ENCODE measurements around the gene ELAVL1.

Gene ELAVL1

GRCh38 chr19:8005534-8006256 lies at the start of gene ELAVL1:
ELAVL1 (minus strand) TSS chr19:8005641; CDS start chr19:7991815, 13,826 bp downstream.
- Histone ChIP-seq H3K4me1 (ENCODE audit: control insufficient read depth, insufficient read depth, low read length, unreplicated experiment) (peaks cover 8% of the 10 kb centered on the region), H2AFZ (ENCODE audit: low read length, unreplicated experiment) (peak within 1 kb of the TSS; percentile 93), H3K27me3 (ENCODE audit: insufficient read depth, low read length) (no peaks in the 10 kb centered on the region), H3K27ac (ENCODE audit: low read depth, low read length) (peak within 1 kb of the TSS; percentile 61), H3K4me3 (ENCODE audit: low read depth, low read length) (peak within 1 kb of the TSS; percentile 95), H3K79me2 (ENCODE audit: control insufficient read depth, insufficient read depth, low read length, unreplicated experiment) (peaks cover 44% of the 10 kb centered on the region), H3K36me3 (ENCODE audit: insufficient read depth, low read length) (no peaks in the 10 kb centered on the region)

- Histone ChIP-seq H3K27ac (ENCODE audit: low read depth, low read length) (no peak overlapping the region), H3K4me1 (ENCODE audit: control insufficient read depth, insufficient read depth, low read length, unreplicated experiment) (no peaks in the 10 kb centered on the region), H3K79me2 (ENCODE audit: control insufficient read depth, insufficient read depth, low read length, unreplicated experiment) (no peaks in the 10 kb centered on the region), H3K4me3 (ENCODE audit: low read depth, low read length) (no peak overlapping the region), H2AFZ (ENCODE audit: low read length, unreplicated experiment) (no peak overlapping the region), H3K27me3 (ENCODE audit: insufficient read depth, low read length) (no peaks in the 10 kb centered on the region), H3K36me3 (ENCODE audit: insufficient read depth, low read length) (no peaks in the 10 kb centered on the region)
These were observed 48.7 kb upstream of the ELAVL1 start for GRCh38 chr19:8054169-8054568.

- Histone ChIP-seq H3K79me2 (ENCODE audit: control insufficient read depth, insufficient read depth, low read length, unreplicated experiment) (no peaks in the 10 kb centered on the region), H3K4me1 (ENCODE audit: control insufficient read depth, insufficient read depth, low read length, unreplicated experiment) (no peaks in the 10 kb centered on the region), H3K36me3 (ENCODE audit: insufficient read depth, low read length) (no peaks in the 10 kb centered on the region), H3K4me3 (ENCODE audit: low read depth, low read length) (no peak within 1 kb of the TSS), H2AFZ (ENCODE audit: low read length, unreplicated experiment) (no peak within 1 kb of the TSS), H3K27me3 (ENCODE audit: insufficient read depth, low read length) (no peaks in the 10 kb centered on the region), H3K27ac (ENCODE audit: low read depth, low read length) (no peak within 1 kb of the TSS)
These were observed 47.0 kb upstream of the ELAVL1 start, which contains the start of gene CCL25 for GRCh38 chr19:8052464-8052859. CCL25 (plus strand) TSS chr19:8052760; CDS start chr19:8053050, 290 bp downstream.

- Histone ChIP-seq H3K27me3 (ENCODE audit: insufficient read depth, low read length) (no peaks in the 10 kb centered on the region), H3K4me1 (ENCODE audit: control insufficient read depth, insufficient read depth, low read length, unreplicated experiment) (no peaks in the 10 kb centered on the region), H3K4me3 (ENCODE audit: low read depth, low read length) (peak overlapping the region; percentile 21; the same call in 1 of the 2 replicates), H3K27ac (ENCODE audit: low read depth, low read length) (no peak overlapping the region), H2AFZ (ENCODE audit: low read length, unreplicated experiment) (no peak overlapping the region), H3K79me2 (ENCODE audit: control insufficient read depth, insufficient read depth, low read length, unreplicated experiment) (no peaks in the 10 kb centered on the region), H3K36me3 (ENCODE audit: insufficient read depth, low read length) (no peaks in the 10 kb centered on the region)
These were observed 45.0 kb upstream of the ELAVL1 start for GRCh38 chr19:8050274-8051096.

GRCh38 chr19:8046569-8047165 lies 41.2 kb upstream of the ELAVL1 start:
- H3K36me3 ChIP-seq (ENCODE audit: insufficient read depth, low read length): no peaks in the 10 kb centered on the region
- H3K27ac ChIP-seq (ENCODE audit: low read depth, low read length): no peak overlapping the region
- no peaks in the 10 kb centered on the region for H3K79me2 ChIP-seq (ENCODE audit: control insufficient read depth, insufficient read depth, low read length, unreplicated experiment)
- no peaks in the 10 kb centered on the region for H3K4me1 ChIP-seq (ENCODE audit: control insufficient read depth, insufficient read depth, low read length, unreplicated experiment)
- no peak overlapping the region for H3K4me3 ChIP-seq (ENCODE audit: low read depth, low read length)
- H3K27me3 ChIP-seq (ENCODE audit: insufficient read depth, low read length): no peaks in the 10 kb centered on the region
- no peak overlapping the region for H2AFZ ChIP-seq (ENCODE audit: low read length, unreplicated experiment)

DNA sequence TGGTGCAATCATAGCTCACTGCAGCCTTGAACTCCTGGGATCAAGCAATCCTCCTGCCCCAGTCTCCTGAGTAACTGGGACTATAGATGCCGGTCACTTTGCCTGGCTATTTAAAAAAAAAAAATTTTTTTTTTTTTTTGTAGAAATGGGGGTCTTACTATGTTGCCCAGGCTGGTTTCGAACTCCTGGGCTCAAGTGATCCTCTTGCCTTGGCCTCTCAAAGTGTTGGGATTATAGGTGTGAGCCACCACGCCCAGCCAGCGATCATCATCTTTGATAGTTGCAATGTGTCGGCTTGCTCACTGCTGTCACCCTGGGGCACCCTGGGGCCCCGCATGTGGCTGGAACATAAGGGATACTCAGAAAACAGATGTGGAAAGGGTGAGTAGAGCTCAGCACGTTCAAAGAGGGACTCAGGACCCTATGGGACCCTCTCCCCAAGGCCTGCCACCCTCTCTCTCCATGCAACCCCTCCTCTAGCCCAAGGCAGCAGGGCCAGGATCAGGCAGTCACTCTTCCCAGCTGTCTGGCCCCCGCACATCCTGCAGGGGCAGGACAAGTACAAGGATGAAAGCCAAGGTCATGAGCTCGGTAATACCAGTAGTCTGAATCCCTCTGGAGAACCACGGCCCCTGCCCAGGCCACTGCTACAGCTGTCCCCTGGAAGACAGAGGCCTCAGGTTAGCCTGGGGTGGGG lies 40.6 kb upstream of the ELAVL1 start:
- no peak overlapping the region for H3K27ac ChIP-seq (ENCODE audit: low read depth, low read length)
- no peaks in the 10 kb centered on the region for H3K36me3 ChIP-seq (ENCODE audit: insufficient read depth, low read length)
- no peaks in the 10 kb centered on the region for H3K4me1 ChIP-seq (ENCODE audit: control insufficient read depth, insufficient read depth, low read length, unreplicated experiment)
- no peak overlapping the region for H2AFZ ChIP-seq (ENCODE audit: low read length, unreplicated experiment)
- H3K79me2 ChIP-seq (ENCODE audit: control insufficient read depth, insufficient read depth, low read length, unreplicated experiment): no peaks in the 10 kb centered on the region
- H3K4me3 ChIP-seq (ENCODE audit: low read depth, low read length): no peak overlapping the region
- H3K27me3 ChIP-seq (ENCODE audit: insufficient read depth, low read length): no peaks in the 10 kb centered on the region

- Histone ChIP-seq H3K4me1 (ENCODE audit: control insufficient read depth, insufficient read depth, low read length, unreplicated experiment) (no peaks in the 10 kb centered on the region), H3K36me3 (ENCODE audit: insufficient read depth, low read length) (no peaks in the 10 kb centered on the region), H3K27ac (ENCODE audit: low read depth, low read length) (no peak overlapping the region), H3K79me2 (ENCODE audit: control insufficient read depth, insufficient read depth, low read length, unreplicated experiment) (no peaks in the 10 kb centered on the region), H2AFZ (ENCODE audit: low read length, unreplicated experiment) (no peak overlapping the region), H3K27me3 (ENCODE audit: insufficient read depth, low read length) (no peaks in the 10 kb centered on the region), H3K4me3 (ENCODE audit: low read depth, low read length) (no peak overlapping the region)
These were observed 38.6 kb upstream of the ELAVL1 start for GRCh38 chr19:8044018-8044417.

DNA sequence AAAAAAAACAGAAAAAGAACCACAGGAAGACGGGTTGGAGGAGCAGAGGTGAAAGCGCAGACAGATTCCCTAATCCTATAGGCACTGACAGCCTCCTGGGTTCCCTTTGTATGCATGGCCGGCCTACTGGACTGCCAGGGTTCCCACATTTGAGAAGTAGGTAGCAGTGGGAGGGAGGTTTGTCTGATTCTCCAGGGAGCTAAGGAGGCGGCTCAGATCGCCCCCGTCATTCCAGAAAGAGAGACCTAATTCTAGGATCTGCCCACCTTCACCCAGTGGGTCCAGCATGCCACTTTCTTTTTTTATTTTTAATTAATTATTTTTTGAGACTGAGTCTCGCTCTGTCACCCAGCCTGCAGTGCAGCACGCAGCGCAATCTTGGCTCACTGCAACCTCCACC lies 37.5 kb upstream of the ELAVL1 start:
- Histone ChIP-seq H3K4me3 (ENCODE audit: low read depth, low read length) (no peak overlapping the region), H3K79me2 (ENCODE audit: control insufficient read depth, insufficient read depth, low read length, unreplicated experiment) (no peaks in the 10 kb centered on the region), H3K27me3 (ENCODE audit: insufficient read depth, low read length) (no peaks in the 10 kb centered on the region), H3K27ac (ENCODE audit: low read depth, low read length) (no peak overlapping the region), H2AFZ (ENCODE audit: low read length, unreplicated experiment) (no peak overlapping the region), H3K4me1 (ENCODE audit: control insufficient read depth, insufficient read depth, low read length, unreplicated experiment) (no peaks in the 10 kb centered on the region), H3K36me3 (ENCODE audit: insufficient read depth, low read length) (no peaks in the 10 kb centered on the region)

GRCh38 chr19:8041531-8041931 lies 36.1 kb upstream of the ELAVL1 start:
- Histone ChIP-seq H3K27ac (ENCODE audit: low read depth, low read length) (no peak overlapping the region), H3K4me1 (ENCODE audit: control insufficient read depth, insufficient read depth, low read length, unreplicated experiment) (no peaks in the 10 kb centered on the region), H3K4me3 (ENCODE audit: low read depth, low read length) (no peak overlapping the region), H3K27me3 (ENCODE audit: insufficient read depth, low read length) (no peaks in the 10 kb centered on the region), H3K36me3 (ENCODE audit: insufficient read depth, low read length) (no peaks in the 10 kb centered on the region), H2AFZ (ENCODE audit: low read length, unreplicated experiment) (no peak overlapping the region), H3K79me2 (ENCODE audit: control insufficient read depth, insufficient read depth, low read length, unreplicated experiment) (no peaks in the 10 kb centered on the region)

DNA sequence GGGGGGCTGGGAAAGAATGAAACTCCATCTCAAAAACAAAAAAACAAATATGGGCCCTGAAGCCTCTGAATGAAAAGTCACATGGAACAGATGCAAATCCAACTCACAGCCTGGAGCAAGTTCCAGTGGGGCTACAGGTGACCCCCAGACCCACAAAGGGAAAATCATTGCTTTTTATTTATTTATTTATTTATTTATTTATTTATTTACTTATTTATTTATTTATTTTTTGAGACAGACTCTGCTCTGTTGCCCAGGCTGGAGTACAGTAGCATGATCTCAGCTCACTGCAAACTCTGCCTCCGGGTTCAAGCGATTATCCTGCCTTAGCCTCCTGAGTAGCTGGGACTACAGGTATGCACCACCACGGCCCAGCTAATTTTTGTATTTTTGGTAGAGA lies 33.8 kb upstream of the ELAVL1 start:
- H2AFZ ChIP-seq (ENCODE audit: low read length, unreplicated experiment): no peak overlapping the region
- H3K27ac ChIP-seq (ENCODE audit: low read depth, low read length): no peak overlapping the region
- no peaks in the 10 kb centered on the region for H3K36me3 ChIP-seq (ENCODE audit: insufficient read depth, low read length)
- H3K27me3 ChIP-seq (ENCODE audit: insufficient read depth, low read length): no peaks in the 10 kb centered on the region
- no peaks in the 10 kb centered on the region for H3K79me2 ChIP-seq (ENCODE audit: control insufficient read depth, insufficient read depth, low read length, unreplicated experiment)
- no peaks in the 10 kb centered on the region for H3K4me1 ChIP-seq (ENCODE audit: control insufficient read depth, insufficient read depth, low read length, unreplicated experiment)
- H3K4me3 ChIP-seq (ENCODE audit: low read depth, low read length): no peak overlapping the region
